Fibroblast of skin of left quadriceps (primary cell): ENCODE data around the gene SESN3.

ENCODE experiments used
- DNase-seq, 2 experiments: peaks; one replicate each; pipeline ENCODE4 v3.0.0-alpha.2; 2013; ENCODE audit warnings: low read depth in 2 of 2

The SESN3 gene

GRCh38 chr11:95121698-95122097 lies 109.3 kb downstream of the SESN3 start:
- no peak for DNase-seq

- DNase-seq = no peak
Measured at GRCh38 chr11:95119361-95120060, 111.5 kb downstream of the SESN3 start.

DNA sequence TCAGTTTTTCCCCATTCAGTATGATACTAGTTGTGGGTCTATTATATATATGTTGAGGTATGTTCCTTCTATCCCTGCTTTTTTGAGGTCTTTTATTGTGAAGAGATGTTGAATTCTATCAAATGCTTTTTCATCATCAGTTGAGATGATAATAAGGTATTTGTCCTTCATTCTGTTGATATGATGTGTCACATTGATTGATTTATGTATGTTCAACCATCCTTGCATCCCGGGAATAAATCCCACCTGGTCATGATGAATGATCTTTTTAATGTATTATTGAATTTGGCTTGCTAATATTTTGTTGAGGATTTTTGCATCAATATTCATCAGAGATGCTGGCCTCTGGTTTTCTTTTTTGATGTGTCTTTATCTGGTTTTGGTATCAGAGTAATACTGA lies 115.4 kb downstream of the SESN3 start:
- DNase-seq = no peak
